Ovary (tissue), 9 donors: ENCODE results near the gene PDXK. TPM values are rescaled to one million over a fixed set of nuclear protein-coding genes. Genes with fewer than 3 reads are reported as not detected.
A peak's percentile ranks its signal among the peaks of the same experiment; 100 is the strongest.

ENCODE experiments used
- DNase-seq, 5 donors: peaks; one replicate each; pipeline ENCODE4 v3.0.0-alpha.2; 2019 to 2020
- H3K27ac ChIP-seq, 2 donors: fragments of 200-600 bp; one replicate each; pipeline versions ENCODE4 v1.5.1 to v1.8.0; 2019 to 2022
- H3K27me3 ChIP-seq: fragments of 200-600 bp; one replicate; pipeline ENCODE4 v1.8.0; 2022
- H3K36me3 ChIP-seq: fragments of 200-600 bp; sonication (generic); one replicate; pipeline ENCODE4 v1.5.1; 2019
- H3K4me1 ChIP-seq: one replicate; pipeline ENCODE4 v1.8.1; 2013; ENCODE audit warnings: mild to moderate bottlenecking, moderate library complexity; ENCODE audit not compliant: insufficient read depth
- H3K4me3 ChIP-seq: fragments of 200-600 bp; sonication (generic); one replicate; pipeline ENCODE4 v1.5.1; 2017
- H3K9me3 ChIP-seq, 2 donors: fragments of 200-600 bp in 1 of 2; sonication (generic) in 1 of 2; one replicate each; pipeline versions ENCODE4 v1.5.1 to v1.8.1; 2013 to 2019; ENCODE audit warnings: mild to moderate bottlenecking in 1 of 2, moderate library complexity in 1 of 2
- CTCF ChIP-seq, 3 donors: fragments of 450-650 bp in 2 of 3; fragments of 200-600 bp in 1 of 3; IDR thresholded peaks; one replicate each; pipeline versions ENCODE4 v1.5.1 to v1.8.0; 2016 to 2022; ENCODE audit warnings: antibody characterized with exemption in 3 of 3, mild to moderate bottlenecking in 1 of 3
- EP300 ChIP-seq: sonication (generic); formaldehyde crosslinking; IDR thresholded peaks from one replicate; pipeline ENCODE4 v1.6.1; 2017; ENCODE audit warnings: antibody characterized with exemption
- POLR2A ChIP-seq: fragments of 450-650 bp; IDR thresholded peaks from one replicate; pipeline ENCODE4 v1.6.1; 2017; ENCODE audit warnings: antibody characterized with exemption, mild to moderate bottlenecking, moderate library complexity
- WGBS, 3 donors: extraction: QIAGEN DNeasy Blood & Tissue Kit in 1 of 3; methylation state at CpG; one replicate each; pipeline versions ENCODE4 v1.1.5 to v1.1.7; 2013 to 2017; 5-methylcytosine and 5-hydroxymethylcytosine counted together
- intact Hi-C, 4 donors: fragments of 100-400 bp; cut with DNase I; formaldehyde crosslinking; loops; one replicate each; pipeline versions ENCODE4 v1.11.0 to v1.15.1; 2022 to 2023
- polyA plus RNA-seq, 2 donors: library from polyadenylated mRNA; stranded (reverse); fragments of 200-250 nt in 1 of 2; fragments of 350-450 nt in 1 of 2; fragmentation: Illumina TruSeq in 1 of 2; extraction: RNeasy Lipid Tissue Mini Kit (QIAGEN cat#74804) in 1 of 2; gene quantifications; one replicate each; pipeline ENCODE4 v1.2.3, GENCODE V29; 2013 to 2014
- total RNA-seq, 7 donors: library from RNA; depleted of rRNA in 2 of 7; stranded (reverse); fragments of >200 nt in 2 of 7; fragmentation: NEBNext Ultra II Directional in 3 of 7; extraction: Animal tissue kit (Norgen Biotek cat#: 25700) in 3 of 7; gene quantifications; one replicate each; pipeline versions ENCODE4 v1.1.0 to v1.2.4, GENCODE V29; 2016 to 2023
- donor health status: DM: no; HTN: no; CAD: no; lungs with moderate emphysema.
- donor health status: DM: no; HTN: no; CAD: no.
- donor health status: Bipolar disorder and iron deficiency.
- donor health status: DM: yes; HTN: yes; CAD: no.
- donor health status: DM: no; HTN: no; CAD: no.
- donor health status: DM: yes; HTN: yes; CAD: no.

PDXK gene
- total and polyA plus RNA-seq, 9 donors: 19.9 to 125 (median 88.6) TPM

GRCh38 chr21:43739621-43740435, 20.9 kb downstream of the PDXK start:
- 83 to 87% (median 86%) methylated on average over 25 of the region's 25 CpGs for WGBS, 3 donors

GRCh38 chr21:43740497-43741156, 21.7 kb downstream of the PDXK start:
- no peaks in the 10 kb centered on the region for H3K36me3 ChIP-seq
- 24 to 28% (median 26%) methylated on average over 20 to 24 of the region's 25 CpGs for WGBS, 3 donors
- no peaks in the 10 kb centered on the region for H3K9me3 ChIP-seq
- peak; percentile 67 to 79 (median 71) for DNase-seq
- no peaks in the 10 kb centered on the region for H3K4me1 ChIP-seq
- H3K27ac ChIP-seq: peak overlapping the region; percentile 70 to 89
- TF ChIP-seq POLR2A (no peak), EP300 (no peak), CTCF (IDR thresholded peaks at IDR 0.05) (no peak)
- H3K4me3 ChIP-seq: no peak overlapping the region
- H3K27me3 ChIP-seq: no peaks in the 10 kb centered on the region
- intact Hi-C loops: no loop called here

More at GRCh38 chr21:43739621-43740435, 20.9 kb downstream of the PDXK start:
- Histone ChIP-seq H3K27me3 (no peaks in the 10 kb centered on the region), H3K4me3 (no peak overlapping the region), H3K36me3 (no peaks in the 10 kb centered on the region), H3K4me1 (no peaks in the 10 kb centered on the region), H3K27ac (peak overlapping the region; percentile 70 to 89), H3K9me3 (no peaks in the 10 kb centered on the region)
- TF ChIP-seq CTCF (IDR thresholded peaks at IDR 0.05) (no peak), EP300 (no peak)
- DNase-seq: peak in 2 of 5 donors; percentile 39 to 48
- intact Hi-C loops: loop anchor here in 1 of 4 donors (10.0 kb wide), 1 partner anchor 45 kb away; the partner anchor contains the start of gene RRP1

- TF ChIP-seq POLR2A: no peak
- no peak for TF ChIP-seq EP300
- TF ChIP-seq CTCF (IDR thresholded peaks at IDR 0.05): no peak
- Histone ChIP-seq H3K27me3 (no peaks in the 10 kb centered on the region), H3K27ac (peak overlapping the region in 1 of 2 donors; percentile 64), H3K4me3 (no peak overlapping the region), H3K9me3 (no peaks in the 10 kb centered on the region), H3K36me3 (no peaks in the 10 kb centered on the region), H3K4me1 (no peaks in the 10 kb centered on the region)
- peak in 2 of 5 donors; percentile 38 to 45 for DNase-seq
- 61 to 70% (median 67%) methylated on average over 13 to 20 of the region's 28 CpGs for WGBS, 3 donors
- intact Hi-C loops: no loop called here
These were observed 22.6 kb downstream of the PDXK start for GRCh38 chr21:43741423-43742096.

- H3K4me1 ChIP-seq: no peaks in the 10 kb centered on the region
- H3K36me3 ChIP-seq: no peaks in the 10 kb centered on the region
- DNase-seq: no peak
- 92 to 94% (median 94%) methylated on average over 8 of the region's 8 CpGs for WGBS, 3 donors
- H3K9me3 ChIP-seq: no peaks in the 10 kb centered on the region
- intact Hi-C loops: no loop called here
- no peak overlapping the region for H3K4me3 ChIP-seq
- H3K27me3 ChIP-seq: no peaks in the 10 kb centered on the region
- H3K27ac ChIP-seq: no peak overlapping the region
- TF ChIP-seq CTCF (IDR thresholded peaks at IDR 0.05) (no peak), POLR2A (no peak), EP300 (no peak)
These were observed 25.0 kb downstream of the PDXK start for GRCh38 chr21:43743947-43744346.
